GM21717 (cell line): Measurements from ENCODE around the gene A1BG.
A peak's percentile ranks its signal among the peaks of the same experiment; 100 is the strongest.

Experiments
- ATAC-seq: cut with Tn5 transposase; IDR thresholded peaks from one replicate; pipeline ENCODE4 v1.9.1; 2021; ENCODE audit warnings: mild to moderate bottlenecking, moderate library complexity; ENCODE audit not compliant: unreplicated experiment

A1BG gene

GRCh38 chr19:58352760-58353671, at the start of gene A1BG:
TSS of gene A1BG (minus strand) at chr19:58353492. CDS start at chr19:58353437, 55 bp downstream.
- no peak for ATAC-seq

GRCh38 chr19:58401840-58402421, 48.6 kb upstream of the A1BG start:
- ATAC-seq, result no peak

- ATAC-seq, result peak; percentile 95
These were observed 47.9 kb upstream of the A1BG start for GRCh38 chr19:58400916-58401839.

- no peak for ATAC-seq
These were observed 47.1 kb upstream of the A1BG start for GRCh38 chr19:58400316-58400915.

- ATAC-seq, result no peak
These were observed 46.6 kb upstream of the A1BG start for GRCh38 chr19:58399903-58400302.

GRCh38 chr19:58398545-58398944, 45.3 kb upstream of the A1BG start:
- no peak for ATAC-seq

- no peak for ATAC-seq
These were observed 44.8 kb upstream of the A1BG start for GRCh38 chr19:58398087-58398486.

GRCh38 chr19:58397533-58398037, 44.3 kb upstream of the A1BG start:
- ATAC-seq, result no peak

- ATAC-seq, result no peak
These were observed 43.6 kb upstream of the A1BG start for GRCh38 chr19:58396691-58397532.

GRCh38 chr19:58395979-58396627, 42.8 kb upstream of the A1BG start:
- ATAC-seq, result no peak

- no peak for ATAC-seq
These were observed 42.1 kb upstream of the A1BG start, which contains the start of gene RNF225 for GRCh38 chr19:58395220-58395978. TSS of gene RNF225 (plus strand) at chr19:58395656. CDS start at chr19:58396090, 434 bp downstream.

GRCh38 chr19:58394821-58395219, 41.5 kb upstream of the A1BG start:
- no peak for ATAC-seq

- no peak for ATAC-seq
These were observed 40.4 kb upstream of the A1BG start for GRCh38 chr19:58393725-58394033.

GRCh38 chr19:58392945-58393724, 39.8 kb upstream of the A1BG start:
- ATAC-seq, result no peak

GRCh38 chr19:58388175-58388526, 34.9 kb upstream of the A1BG start:
- ATAC-seq, result no peak

GRCh38 chr19:58387338-58388174, 34.3 kb upstream of the A1BG start:
- ATAC-seq, result peak; percentile 7
